ENCODE results near the gene TET2. TPM values are rescaled to one million over a fixed set of nuclear protein-coding genes. Genes with fewer than 3 reads are reported as not detected.

The TET2 gene
- total RNA-seq, 1 experiment from 2014 or later, result 7.0 TPM

GRCh38 chr4:105171912-105172311, 25.2 kb downstream of the TET2 start:
- no peak for TF ChIP-seq CTCF (IDR thresholded peaks at IDR 0.05)
- no peak for TF ChIP-seq TCF7L2 (IDR thresholded peaks at IDR 0.05; ENCODE audit: low read depth, low read length)
- TF ChIP-seq POLR2AphosphoS5 (IDR thresholded peaks at IDR 0.05; ENCODE audit: low read depth, low read length), result no peak
- no peak for TF ChIP-seq SIN3A (IDR thresholded peaks at IDR 0.05; ENCODE audit: borderline replicate concordance, insufficient read depth, low read depth, low read length)
- TF ChIP-seq REST (IDR thresholded peaks at IDR 0.05; ENCODE audit: insufficient read depth in 1 of 2, low read depth in 2 of 2, low read length in 1 of 2), result no peak
- DNase-seq (ENCODE audit: low read depth, low spot score) (no peak), ATAC-seq (no peak)
- POLR2A ChIA-PET, result no interaction called here
- CTCF ChIA-PET, result no interaction called here
- Histone ChIP-seq H3K4me3 (ENCODE audit: low read depth in 2 of 2, low read length in 2 of 2) (no peak overlapping the region), H3K27ac (ENCODE audit: low read length) (no peak overlapping the region), H3K36me3 (ENCODE audit: control insufficient read depth, insufficient read depth, low read length) (no peaks in the 10 kb centered on the region), H3K4me1 (ENCODE audit: control insufficient read depth, insufficient read depth, low read length) (no peaks in the 10 kb centered on the region), H3K27me3 (ENCODE audit: control insufficient read depth, insufficient read depth, low read length) (no peaks in the 10 kb centered on the region), H3K9me3 (ENCODE audit: control insufficient read depth, insufficient read depth, low read depth, low read length) (no peaks in the 10 kb centered on the region; the same call in 1 of the 2 replicates)
- no TSS peak for BruUV-seq (replicated peaks)
- in situ Hi-C loops (cut with HindIII; ENCODE audit: low pct_unique_long_range_greater_than_20kb, low sequenced_read_pairs) (no loop called here), intact Hi-C loops (cut with micrococcal nuclease; ENCODE audit: unreplicated experiment) (no loop called here)

- TF ChIP-seq REST (IDR thresholded peaks at IDR 0.05; ENCODE audit: insufficient read depth in 1 of 2, low read depth in 2 of 2, low read length in 1 of 2) (no peak), POLR2AphosphoS5 (IDR thresholded peaks at IDR 0.05; ENCODE audit: low read depth, low read length) (no peak), TCF7L2 (IDR thresholded peaks at IDR 0.05; ENCODE audit: low read depth, low read length) (no peak)
- no TSS peak for BruUV-seq (replicated peaks)
- Histone ChIP-seq H3K9me3 (ENCODE audit: control insufficient read depth, insufficient read depth, low read depth, low read length) (no peaks in the 10 kb centered on the region; the same call in 1 of the 2 replicates), H3K27ac (ENCODE audit: low read length) (no peak overlapping the region), H3K27me3 (ENCODE audit: control insufficient read depth, insufficient read depth, low read length) (no peaks in the 10 kb centered on the region), H3K4me1 (ENCODE audit: control insufficient read depth, insufficient read depth, low read length) (no peaks in the 10 kb centered on the region), H3K4me3 (ENCODE audit: low read depth in 2 of 2, low read length in 2 of 2) (no peak overlapping the region), H3K36me3 (ENCODE audit: control insufficient read depth, insufficient read depth, low read length) (no peaks in the 10 kb centered on the region)
- ATAC-seq, result no peak
- CTCF ChIA-PET, result no interaction called here
- in situ Hi-C loops (cut with HindIII; ENCODE audit: low pct_unique_long_range_greater_than_20kb, low sequenced_read_pairs), result no loop called here
- POLR2A ChIA-PET, result no interaction called here
- intact Hi-C loops (cut with micrococcal nuclease; ENCODE audit: unreplicated experiment), result no loop called here
- DNase-seq (ENCODE audit: low read depth, low spot score), result no peak
These were observed 27.4 kb downstream of the TET2 start for GRCh38 chr4:105174098-105174497.

All from Panc1 (cell line).